ENCODE data around the gene PLAAT2.

The PLAAT2 gene

GRCh38 chr11:63511048-63511748 lies 52.0 kb downstream of the PLAAT2 start:
- Histone ChIP-seq H3K9me3 (no peaks in the 10 kb centered on the region; the same call in 1 of the 2 replicates), H3K36me3 (replicated peaks) (no peaks in the 10 kb centered on the region), H3K27me3 (ENCODE audit: low read depth) (no peaks in the 10 kb centered on the region), H3K4me3 (no peak overlapping the region), H3K4me1 (no peaks in the 10 kb centered on the region)
- in situ Hi-C loops (cut with MboI; ENCODE audit: low sequenced_read_pairs): no loop called here
- DNase-seq (ENCODE audit: low spot score in 2 of 2): no peak

DNA sequence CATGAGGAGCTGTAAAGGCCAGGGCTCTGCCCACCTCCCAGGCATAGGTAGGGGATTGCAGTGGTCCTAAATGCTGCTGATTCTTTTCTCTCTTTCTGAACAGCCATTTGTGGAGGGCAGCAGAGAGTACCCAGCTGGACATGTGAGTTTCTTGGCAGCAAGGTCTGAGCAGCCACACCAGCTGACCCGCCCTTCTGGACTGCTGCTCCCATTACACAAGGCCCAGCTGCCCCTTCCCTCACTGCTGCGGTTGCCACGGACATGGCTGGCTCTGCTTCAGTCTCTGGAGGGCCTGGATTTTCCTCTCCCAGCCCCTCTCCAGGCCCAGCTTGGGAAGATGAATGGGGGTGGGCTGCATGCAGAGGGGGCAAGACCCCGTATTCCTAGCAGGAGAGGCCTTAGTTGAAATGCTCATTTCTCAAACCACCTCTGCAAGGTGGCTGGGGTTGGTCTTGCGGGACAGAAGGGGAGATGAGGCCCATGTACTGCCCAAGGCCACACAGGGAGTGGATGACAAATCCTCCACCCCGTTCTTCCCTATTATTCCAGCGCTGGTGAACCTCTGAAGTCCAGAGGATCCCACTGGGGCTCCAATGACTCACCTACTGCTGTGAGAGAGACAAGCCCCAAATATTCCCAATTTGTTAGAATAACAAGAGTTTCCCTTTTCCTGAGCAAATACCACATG lies 52.7 kb downstream of the PLAAT2 start:
- H3K9me3 ChIP-seq: no peaks in the 10 kb centered on the region; the same call in 1 of the 2 replicates
- H3K27me3 ChIP-seq (ENCODE audit: low read depth): no peaks in the 10 kb centered on the region
- no peaks in the 10 kb centered on the region for H3K4me1 ChIP-seq
- in situ Hi-C loops (cut with MboI; ENCODE audit: low sequenced_read_pairs): no loop called here
- no peaks in the 10 kb centered on the region for H3K36me3 ChIP-seq (replicated peaks)
- no peak for DNase-seq (ENCODE audit: low spot score in 2 of 2)
- H3K4me3 ChIP-seq: no peak overlapping the region

GRCh38 chr11:63508745-63509144 lies 54.4 kb downstream of the PLAAT2 start:
- in situ Hi-C loops (cut with MboI; ENCODE audit: low sequenced_read_pairs): no loop called here

DNA sequence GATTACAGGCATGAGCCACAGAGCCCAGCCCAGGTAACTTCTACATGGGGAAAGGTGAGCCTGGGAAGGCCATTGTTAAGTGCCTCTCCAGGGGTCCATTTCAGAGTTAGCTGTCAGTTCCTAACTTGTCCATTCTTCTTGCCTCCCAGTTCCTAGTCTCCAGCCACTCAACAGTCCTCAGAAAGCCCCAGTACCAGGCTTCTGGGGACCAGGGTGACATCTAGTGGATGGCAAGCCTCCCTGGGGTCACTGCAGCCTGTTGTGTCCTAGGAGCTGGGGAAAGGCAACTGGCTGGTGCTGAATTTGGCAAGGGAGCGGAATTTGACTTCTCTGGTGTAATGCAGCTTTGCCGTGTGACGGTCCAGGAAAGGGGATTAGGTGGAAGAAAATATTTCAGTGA lies 55.2 kb downstream of the PLAAT2 start:
- Histone ChIP-seq H3K4me3 (no peak overlapping the region), H3K36me3 (replicated peaks) (no peaks in the 10 kb centered on the region), H3K9me3 (no peaks in the 10 kb centered on the region; the same call in none of the 2 replicates), H3K27me3 (ENCODE audit: low read depth) (no peaks in the 10 kb centered on the region), H3K4me1 (peaks cover 10% of the 10 kb centered on the region)
- in situ Hi-C loops (cut with MboI; ENCODE audit: low sequenced_read_pairs): no loop called here
- DNase-seq (ENCODE audit: low spot score in 2 of 2): peak; percentile 49 to 73

More at GRCh38 chr11:63508745-63509144, 54.4 kb downstream of the PLAAT2 start:
- Histone ChIP-seq H3K27me3 (ENCODE audit: low read depth) (no peaks in the 10 kb centered on the region), H3K4me3 (no peak overlapping the region), H3K9me3 (no peaks in the 10 kb centered on the region; the same call in 1 of the 2 replicates), H3K36me3 (replicated peaks) (no peaks in the 10 kb centered on the region), H3K4me1 (peaks cover 7% of the 10 kb centered on the region)
- DNase-seq (ENCODE audit: low spot score in 2 of 2): no peak

- Histone ChIP-seq H3K4me3 (no peak overlapping the region), H3K4me1 (peaks cover 13% of the 10 kb centered on the region), H3K27me3 (ENCODE audit: low read depth) (no peaks in the 10 kb centered on the region), H3K9me3 (no peaks in the 10 kb centered on the region; the same call in none of the 2 replicates), H3K36me3 (replicated peaks) (no peaks in the 10 kb centered on the region)
- in situ Hi-C loops (cut with MboI; ENCODE audit: low sequenced_read_pairs): no loop called here
- DNase-seq (ENCODE audit: low spot score in 2 of 2): no peak
These were observed 55.7 kb downstream of the PLAAT2 start for GRCh38 chr11:63507511-63507910.

DNA sequence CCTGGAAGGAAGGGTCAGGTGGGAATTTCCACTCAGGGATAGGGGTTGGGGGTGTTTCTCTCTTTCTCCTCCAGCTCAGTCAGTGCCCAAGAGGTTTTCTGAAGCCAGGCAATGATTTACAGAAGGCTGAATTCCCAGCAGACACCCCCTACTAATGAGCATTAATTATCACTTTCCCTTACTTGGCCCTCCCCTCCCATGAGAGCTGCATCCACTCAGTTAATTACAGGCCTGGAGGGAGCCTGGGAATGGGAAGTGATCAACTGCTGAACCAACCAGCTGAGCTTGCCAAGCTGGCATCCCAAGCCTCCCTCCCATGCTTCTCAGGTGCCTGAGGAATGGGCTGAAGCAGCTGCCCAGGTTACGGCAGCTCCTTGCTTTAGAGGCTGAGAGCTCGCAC lies 56.3 kb downstream of the PLAAT2 start:
- Histone ChIP-seq H3K27me3 (ENCODE audit: low read depth) (no peaks in the 10 kb centered on the region), H3K4me1 (peaks cover 19% of the 10 kb centered on the region), H3K4me3 (no peak overlapping the region), H3K9me3 (no peaks in the 10 kb centered on the region; the same call in none of the 2 replicates), H3K36me3 (replicated peaks) (no peaks in the 10 kb centered on the region)
- in situ Hi-C loops (cut with MboI; ENCODE audit: low sequenced_read_pairs): no loop called here
- DNase-seq (ENCODE audit: low spot score in 2 of 2): no peak

GRCh38 chr11:63505857-63506528 lies 57.2 kb downstream of the PLAAT2 start, which contains the start of gene LGALS12:
Gene LGALS12, plus strand, starts transcription at chr11:63506084. Its CDS starts 375 bp downstream, at chr11:63506459.
- Histone ChIP-seq H3K36me3 (replicated peaks) (no peaks in the 10 kb centered on the region), H3K4me3 (no peak within 1 kb of the TSS), H3K9me3 (peaks cover 1% of the 10 kb centered on the region), H3K4me1 (peaks cover 28% of the 10 kb centered on the region), H3K27me3 (ENCODE audit: low read depth) (no peaks in the 10 kb centered on the region)
- in situ Hi-C loops (cut with MboI; ENCODE audit: low sequenced_read_pairs): no loop called here
- no peak for DNase-seq (ENCODE audit: low spot score in 2 of 2)

GRCh38 chr11:63504933-63505586 lies 58.1 kb downstream of the PLAAT2 start:
- in situ Hi-C loops (cut with MboI; ENCODE audit: low sequenced_read_pairs): no loop called here
- DNase-seq (ENCODE audit: low spot score in 2 of 2): no peak
- Histone ChIP-seq H3K4me3 (no peak overlapping the region), H3K27me3 (ENCODE audit: low read depth) (no peaks in the 10 kb centered on the region), H3K4me1 (peaks cover 31% of the 10 kb centered on the region), H3K9me3 (peaks cover 8% of the 10 kb centered on the region), H3K36me3 (replicated peaks) (no peaks in the 10 kb centered on the region)

GRCh38 chr11:63504054-63504453 lies 59.1 kb downstream of the PLAAT2 start:
- DNase-seq (ENCODE audit: low spot score in 2 of 2): peak in 1 of 2 experiments; percentile 41
- in situ Hi-C loops (cut with MboI; ENCODE audit: low sequenced_read_pairs): no loop called here
- H3K27me3 ChIP-seq (ENCODE audit: low read depth): no peaks in the 10 kb centered on the region
- no peak overlapping the region for H3K4me3 ChIP-seq
- H3K36me3 ChIP-seq (replicated peaks): no peaks in the 10 kb centered on the region
- peaks cover 10% of the 10 kb centered on the region for H3K9me3 ChIP-seq
- peaks cover 31% of the 10 kb centered on the region for H3K4me1 ChIP-seq

- H3K4me3 ChIP-seq: no peak overlapping the region
- no peaks in the 10 kb centered on the region for H3K36me3 ChIP-seq (replicated peaks)
- no peaks in the 10 kb centered on the region for H3K27me3 ChIP-seq (ENCODE audit: low read depth)
- H3K4me1 ChIP-seq: peaks cover 31% of the 10 kb centered on the region
- DNase-seq (ENCODE audit: low spot score in 2 of 2): no peak
- in situ Hi-C loops (cut with MboI; ENCODE audit: low sequenced_read_pairs): no loop called here
- peaks cover 10% of the 10 kb centered on the region for H3K9me3 ChIP-seq
These were observed 59.7 kb downstream of the PLAAT2 start for GRCh38 chr11:63503492-63503891.

Data from HAP-1 (cell line).